Tibial nerve (tissue), 3 donors: ENCODE data around the gene FNBP1L.

Source experiments
- CTCF ChIP-seq, 5 experiments: fragments of 200-600 bp in 3 of 5; fragments of 450-650 bp in 2 of 5; sonication (generic) in 3 of 5; IDR thresholded peaks; one replicate each; pipeline ENCODE4 v1.5.1; 2016 to 2019; ENCODE audit warnings: antibody characterized with exemption in 5 of 5, mild to moderate bottlenecking in 3 of 5, moderate library complexity in 2 of 5
- POLR2A ChIP-seq, 2 donors: fragments of 450-650 bp; IDR thresholded peaks; one replicate each; pipeline ENCODE4 v1.6.1; 2017; ENCODE audit warnings: antibody characterized with exemption in 2 of 2, mild to moderate bottlenecking in 2 of 2, moderate library complexity in 2 of 2

- TF ChIP-seq CTCF (IDR thresholded peaks at IDR 0.05), result no peak
- TF ChIP-seq POLR2A (IDR thresholded peaks at IDR 0.05), result no peak
Observed at GRCh38 chr1:93442008-93442666, 5.8 kb upstream of the FNBP1L start.
